MCF 10A (cell line): ENCODE measurements around the gene POC1B. TPM values are rescaled to one million over a fixed set of nuclear protein-coding genes. Genes with fewer than 3 reads are reported as not detected.
A peak's percentile ranks its signal among the peaks of the same experiment; 100 is the strongest.

Experiments
- BruUV-seq: library from RNA; stranded (reverse); fragments of 400-500 nt; replicated peaks from 2 replicates; lab custom pipeline; 2021; lab: Mats Ljungman, UMichigan
- CTCF ChIA-PET: fragments of 300-600 bp; sonication (Branson Sonifier 250); formaldehyde crosslinking; extraction: SDS; loops from one replicate; lab custom pipeline; 2021; ENCODE audit warnings: antibody characterized with exemption, inconsistent platforms; lab: Yijun Ruan, JAX
- POLR2A ChIA-PET: fragments of 300-600, 350-650 bp; sonication (Branson Sonifier 250); formaldehyde crosslinking; extraction: SDS; loops from one replicate; lab custom pipeline; 2020; ENCODE audit warnings: antibody characterized with exemption, inconsistent platforms; lab: Yijun Ruan, JAX
- DNase-seq: peaks from one replicate; pipeline ENCODE4 v3.0.0-alpha.2; 2018; ENCODE audit not compliant: unreplicated experiment
- H3K27ac Mint-ChIP-seq: one replicate; pipeline ENCODE4 v1.8.0; 2022; ENCODE audit warnings: mild to moderate bottlenecking, low read depth, mixed read lengths; ENCODE audit not compliant: unreplicated experiment
- H3K27me3 Mint-ChIP-seq: one replicate; pipeline ENCODE4 v1.8.0; 2022; ENCODE audit warnings: mixed read lengths; ENCODE audit not compliant: insufficient read depth, unreplicated experiment
- H3K36me3 Mint-ChIP-seq: one replicate; pipeline ENCODE4 v1.8.0; 2022; ENCODE audit warnings: mild to moderate bottlenecking, moderate library complexity, mixed read lengths; ENCODE audit not compliant: insufficient read depth, unreplicated experiment
- H3K4me1 Mint-ChIP-seq: one replicate; pipeline ENCODE4 v1.8.0; 2022; ENCODE audit warnings: mixed read lengths; ENCODE audit not compliant: insufficient read depth, unreplicated experiment
- H3K4me3 Mint-ChIP-seq: one replicate; pipeline ENCODE4 v1.8.0; 2022; ENCODE audit warnings: mild to moderate bottlenecking, moderate library complexity, mixed read lengths; ENCODE audit not compliant: unreplicated experiment
- H3K9me3 Mint-ChIP-seq: one replicate; pipeline ENCODE4 v1.8.0; 2022; ENCODE audit warnings: mixed read lengths; ENCODE audit not compliant: unreplicated experiment
- CTCF ChIP-seq: fragments of 200-600 bp; IDR thresholded peaks from one replicate; pipeline ENCODE4 v1.8.0; 2022; ENCODE audit warnings: antibody characterized with exemption, mild to moderate bottlenecking; ENCODE audit not compliant: unreplicated experiment
- intact Hi-C: fragments of 100-400 bp; cut with micrococcal nuclease; formaldehyde crosslinking; loops from 2 replicates; pipeline ENCODE4 v1.14.1; 2022
- total RNA-seq: library from RNA; stranded (reverse); gene quantifications from 2 replicates; pipeline ENCODE4 v1.2.3, GENCODE V29; 2022

The POC1B gene
- total RNA-seq, 1 experiment from 2014 or later = 14.8 TPM

GRCh38 chr12:89524541-89525304, 1.1 kb downstream of the POC1B start, which contains the start of gene GALNT4:
TSS of gene GALNT4 (minus strand) at chr12:89524796. CDS start at chr12:89524549, 247 bp downstream.
- no TSS peak for BruUV-seq
- ChIA-PET POLR2A (interaction anchor here (0.6 to 3.8 kb wide), 21 partner anchors 11 to 1416 kb away, joined by 3 to 26 read pairs (median 3); partner anchors contain the start of genes ATP2B1 and DUSP6), CTCF (interaction anchor here (0.6 to 7.9 kb wide), 25 partner anchors 13 to 1309 kb away, joined by 3 to 81 read pairs (median 4); partner anchors contain the start of gene DUSP6)
- DNase-seq = peak; percentile 91
- Mint-ChIP-seq H3K9me3 (no peaks in the 10 kb centered on the region), H3K36me3 (peaks cover 7% of the 10 kb centered on the region), H3K4me1 (peaks cover 29% of the 10 kb centered on the region), H3K27me3 (no peaks in the 10 kb centered on the region), H3K4me3 (peak within 1 kb of the TSS; percentile 99), H3K27ac (peak within 1 kb of the TSS; percentile 79)
- intact Hi-C loops = loop anchor here (1.0 to 10.0 kb wide), 5 partner anchors 54 to 1380 kb away; partner anchors contain the start of genes CEP290, DUSP6 and TMTC3
- TF ChIP-seq CTCF = peak; percentile 73

GRCh38 chr12:89523843-89524540, 1.9 kb downstream of the POC1B start:
- intact Hi-C loops = loop anchor here (1.0 to 10.0 kb wide), 5 partner anchors 54 to 1379 kb away; partner anchors contain the start of genes CEP290, DUSP6 and TMTC3
- Mint-ChIP-seq H3K27ac (peak overlapping the region; percentile 79), H3K27me3 (no peaks in the 10 kb centered on the region), H3K4me1 (peaks cover 29% of the 10 kb centered on the region), H3K4me3 (peak overlapping the region; percentile 99), H3K9me3 (no peaks in the 10 kb centered on the region), H3K36me3 (peaks cover 7% of the 10 kb centered on the region)
- ChIA-PET POLR2A (interaction anchor here (0.6 to 3.8 kb wide), 12 partner anchors 10 to 1317 kb away, joined by 3 to 26 read pairs (median 6); partner anchors contain the start of genes ATP2B1 and DUSP6), CTCF (interaction anchor here (0.6 to 7.9 kb wide), 21 partner anchors 12 to 1308 kb away, joined by 3 to 81 read pairs (median 5); partner anchors contain the start of gene DUSP6)
- no peak for TF ChIP-seq CTCF
- TSS peak; percentile 25 for BruUV-seq
- DNase-seq = no peak

- peak overlapping the region; percentile 79 for H3K27ac Mint-ChIP-seq
- peaks cover 7% of the 10 kb centered on the region for H3K36me3 Mint-ChIP-seq
- H3K4me3 Mint-ChIP-seq = peak overlapping the region; percentile 99
- ChIA-PET CTCF (interaction anchor here (0.6 to 7.9 kb wide), 6 partner anchors 52 to 505 kb away, joined by 3 to 81 read pairs (median 8); no protein-coding TSS in a partner anchor), POLR2A (interaction anchor here (1.4 to 3.8 kb wide), 6 partner anchors 10 to 504 kb away, joined by 3 to 26 read pairs (median 11); partner anchors contain the start of gene DUSP6)
- H3K9me3 Mint-ChIP-seq = no peaks in the 10 kb centered on the region
- no TSS peak for BruUV-seq
- intact Hi-C loops = loop anchor here (10.0 kb wide), 1 partner anchor 1379 kb away; the partner anchor contains the start of genes CEP290 and TMTC3
- H3K27me3 Mint-ChIP-seq = no peaks in the 10 kb centered on the region
- DNase-seq = no peak
- TF ChIP-seq CTCF = no peak
- H3K4me1 Mint-ChIP-seq = peaks cover 35% of the 10 kb centered on the region
Measured at GRCh38 chr12:89523393-89523792, 2.5 kb downstream of the POC1B start.
